GM23248 (cell line): ENCODE data around the gene CHMP4A.

Experiments used
- EZH2 ChIP-seq: fragments of 200-600 bp; sonication (generic); IDR thresholded peaks from 2 replicates; pipeline ENCODE4 v1.6.1; 2018; ENCODE audit warnings: antibody characterized with exemption, mild to moderate bottlenecking; ENCODE audit not compliant: insufficient read depth, poor library complexity, severe bottlenecking
- EZH2phosphoT487 ChIP-seq: fragments of 200-600 bp; sonication (generic); IDR thresholded peaks from 2 replicates; pipeline ENCODE4 v1.6.1; 2018; ENCODE audit warnings: antibody characterized with exemption, moderate library complexity, mild to moderate bottlenecking, low read depth; ENCODE audit not compliant: insufficient read depth

DNA sequence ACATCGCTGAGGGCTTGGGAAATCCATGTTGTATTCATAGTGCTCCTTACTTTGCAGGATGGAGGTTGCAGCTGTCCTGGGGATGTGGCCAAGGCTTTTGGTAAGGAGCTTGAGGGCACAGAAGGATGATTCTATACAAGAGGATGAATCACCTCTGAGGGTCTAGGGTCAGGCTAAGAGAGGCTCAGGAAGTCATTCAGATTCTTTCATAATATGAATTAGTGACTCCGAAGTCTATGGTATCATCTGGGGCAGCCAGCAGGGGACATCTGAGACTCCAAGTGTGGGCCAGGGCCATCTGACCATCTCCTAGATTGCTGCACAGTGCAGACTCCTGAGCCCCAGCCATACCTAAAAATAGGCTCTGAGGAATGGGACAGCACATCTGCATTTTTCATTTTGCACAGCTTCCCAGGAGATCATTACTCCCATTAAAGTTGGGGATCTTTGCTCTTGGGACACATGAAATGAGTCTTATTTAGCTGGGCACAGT, 24.2 kb upstream of the CHMP4A start:
- TF ChIP-seq EZH2, result no peak
- TF ChIP-seq EZH2phosphoT487, result no peak
